Cardiac muscle cell (in vitro differentiated cells and primary cell): ENCODE data around the gene ACAN. TPM values are rescaled to one million over a fixed set of nuclear protein-coding genes. Genes with fewer than 3 reads are reported as not detected.

Source experiments
- DNase-seq, 2 donors: peaks; one replicate each; pipeline versions ENCODE4 v3.0.0 to v3.0.0-alpha.2; 2010 to 2017; ENCODE audit warnings: low read depth in 1 of 2, low spot score in 1 of 2
- H3K27ac ChIP-seq: fragments of 200-600 bp; sonication (generic); 2 replicates; pipeline ENCODE4 v1.5.1; 2016
- H3K27me3 ChIP-seq: fragments of 200-600 bp; sonication (generic); 2 replicates; pipeline ENCODE4 v1.6.0; 2016; ENCODE audit warnings: control low read depth
- H3K36me3 ChIP-seq: fragments of 200-600 bp; sonication (generic); 2 replicates; pipeline ENCODE4 v1.5.1; 2016; ENCODE audit warnings: control low read depth
- H3K4me1 ChIP-seq: fragments of 200-600 bp; sonication (generic); 2 replicates; pipeline ENCODE4 v1.8.1; 2017; ENCODE audit warnings: low read depth, mild to moderate bottlenecking, mixed run types
- H3K4me3 ChIP-seq: fragments of 200-600 bp; sonication (generic); 2 replicates; pipeline ENCODE4 v1.5.1; 2016; ENCODE audit warnings: mild to moderate bottlenecking
- H3K9me3 ChIP-seq: fragments of 200-600 bp; sonication (generic); 2 replicates; pipeline ENCODE4 v1.5.1; 2017; ENCODE audit warnings: low read depth, mild to moderate bottlenecking, control low read depth
- CTCF ChIP-seq: IDR thresholded peaks from 2 replicates; pipeline ENCODE4 v1.5.1; 2012; ENCODE audit warnings: low read depth, mild to moderate bottlenecking, low read length
- polyA plus RNA-seq: library from polyadenylated mRNA; unstranded; fragments of >200 nt; fragmentation: Nextera tagmentation; extraction: Ambion mirVana; gene quantifications from 2 replicates; pipeline ENCODE4 v1.2.1, GENCODE V29; 2016
- total RNA-seq: library from RNA; depleted of rRNA; stranded (reverse); fragments of >200 nt; gene quantifications from 2 replicates; pipeline ENCODE4 v1.2.3, GENCODE V29; 2016

The ACAN gene
- total and polyA plus RNA-seq, 2 experiments from 2014 or later = 0.71 to 0.91 TPM

GRCh38 chr15:88805031-88805780, 2.0 kb downstream of the ACAN start:
- H3K9me3 ChIP-seq = no peaks in the 10 kb centered on the region
- H3K36me3 ChIP-seq = no peaks in the 10 kb centered on the region
- DNase-seq = no peak
- H3K27ac ChIP-seq = no peak overlapping the region
- no peak overlapping the region for H3K4me3 ChIP-seq
- H3K4me1 ChIP-seq = no peaks in the 10 kb centered on the region
- TF ChIP-seq CTCF = no peak
- H3K27me3 ChIP-seq = peaks cover 54% of the 10 kb centered on the region

- Histone ChIP-seq H3K4me1 (no peaks in the 10 kb centered on the region), H3K36me3 (no peaks in the 10 kb centered on the region), H3K27ac (no peak overlapping the region), H3K27me3 (peaks cover 5% of the 10 kb centered on the region), H3K4me3 (no peak overlapping the region), H3K9me3 (no peaks in the 10 kb centered on the region)
- DNase-seq = peak in 1 of 2 donors; percentile 12
- no peak for TF ChIP-seq CTCF
Observed at GRCh38 chr15:88810446-88810845, 7.2 kb downstream of the ACAN start.

GRCh38 chr15:88812133-88812532, 8.9 kb downstream of the ACAN start:
- no peaks in the 10 kb centered on the region for H3K4me1 ChIP-seq
- no peak overlapping the region for H3K27ac ChIP-seq
- no peak for TF ChIP-seq CTCF
- H3K36me3 ChIP-seq = no peaks in the 10 kb centered on the region
- DNase-seq = no peak
- no peaks in the 10 kb centered on the region for H3K9me3 ChIP-seq
- H3K27me3 ChIP-seq = no peaks in the 10 kb centered on the region
- no peak overlapping the region for H3K4me3 ChIP-seq

- no peaks in the 10 kb centered on the region for H3K9me3 ChIP-seq
- H3K27me3 ChIP-seq = no peaks in the 10 kb centered on the region
- no peak overlapping the region for H3K4me3 ChIP-seq
- no peak for DNase-seq
- no peak overlapping the region for H3K27ac ChIP-seq
- no peaks in the 10 kb centered on the region for H3K36me3 ChIP-seq
- H3K4me1 ChIP-seq = no peaks in the 10 kb centered on the region
- TF ChIP-seq CTCF = no peak
Observed at GRCh38 chr15:88813960-88814359, 10.7 kb downstream of the ACAN start.

GRCh38 chr15:88814393-88814792, 11.2 kb downstream of the ACAN start:
- H3K36me3 ChIP-seq = no peaks in the 10 kb centered on the region
- no peak for TF ChIP-seq CTCF
- no peaks in the 10 kb centered on the region for H3K27me3 ChIP-seq
- H3K4me1 ChIP-seq = no peaks in the 10 kb centered on the region
- no peak overlapping the region for H3K4me3 ChIP-seq
- H3K9me3 ChIP-seq = no peaks in the 10 kb centered on the region
- no peak overlapping the region for H3K27ac ChIP-seq
- peak in 1 of 2 donors; percentile 29 for DNase-seq
